Measurements from ENCODE around the gene CPSF7. TPM values are rescaled to one million over a fixed set of nuclear protein-coding genes. Genes with fewer than 3 reads are reported as not detected.

Gene CPSF7, protein sequence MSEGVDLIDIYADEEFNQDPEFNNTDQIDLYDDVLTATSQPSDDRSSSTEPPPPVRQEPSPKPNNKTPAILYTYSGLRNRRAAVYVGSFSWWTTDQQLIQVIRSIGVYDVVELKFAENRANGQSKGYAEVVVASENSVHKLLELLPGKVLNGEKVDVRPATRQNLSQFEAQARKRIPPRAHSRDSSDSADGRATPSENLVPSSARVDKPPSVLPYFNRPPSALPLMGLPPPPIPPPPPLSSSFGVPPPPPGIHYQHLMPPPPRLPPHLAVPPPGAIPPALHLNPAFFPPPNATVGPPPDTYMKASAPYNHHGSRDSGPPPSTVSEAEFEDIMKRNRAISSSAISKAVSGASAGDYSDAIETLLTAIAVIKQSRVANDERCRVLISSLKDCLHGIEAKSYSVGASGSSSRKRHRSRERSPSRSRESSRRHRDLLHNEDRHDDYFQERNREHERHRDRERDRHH
- total RNA-seq = 22.3 and 25.6 TPM in 2 replicates

DNA sequence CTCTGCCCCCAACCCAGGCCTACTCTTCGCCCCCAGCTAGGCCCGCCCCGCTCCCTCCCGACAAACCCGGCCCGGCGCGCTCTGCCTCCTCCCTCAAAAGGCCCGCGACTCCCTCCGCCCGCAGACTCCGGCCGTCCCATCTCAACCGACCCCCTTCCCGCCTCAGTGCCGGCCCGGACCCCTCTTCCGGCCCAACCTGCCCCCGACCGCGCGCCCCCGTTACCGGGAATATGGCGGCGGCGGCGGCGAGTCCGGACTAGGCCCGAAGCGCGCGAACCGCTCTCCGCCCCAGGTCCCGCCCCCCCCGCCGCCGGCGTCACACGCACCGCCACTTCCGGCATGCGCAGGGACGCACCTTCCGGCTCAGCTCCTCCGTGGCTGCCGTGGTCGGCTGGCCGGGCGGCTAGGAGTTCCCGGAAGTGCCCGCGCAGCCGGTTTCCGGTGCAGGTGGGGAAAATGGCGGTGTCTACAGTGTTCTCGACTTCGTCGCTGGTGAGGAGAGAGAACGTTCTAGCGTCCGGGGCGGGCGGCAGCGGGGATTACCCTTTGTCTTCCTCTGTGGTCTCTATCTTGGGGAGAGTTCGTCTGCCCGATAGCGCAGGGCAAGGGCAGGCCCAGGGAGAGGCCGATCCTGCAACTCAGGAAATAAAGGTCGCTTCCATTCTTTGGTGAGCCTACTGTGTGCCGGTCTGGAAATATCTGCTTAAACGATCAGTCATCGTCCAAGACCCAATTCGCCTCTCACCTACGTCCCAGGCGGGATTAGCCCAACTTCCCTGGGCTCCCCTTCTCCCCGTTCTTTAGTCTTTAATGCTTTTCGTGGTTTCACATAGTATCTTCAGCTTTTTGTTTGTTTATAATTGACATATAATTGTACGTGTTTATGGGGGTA is at the start of gene CPSF7, which contains the start of gene SDHAF2:
CPSF7 (minus strand) TSS at position 285 of the 892 bp plus-strand sequence. CDS start 740 bp downstream, outside the sequence.
SDHAF2 (plus strand) TSS at position 434 of the 892 bp plus-strand sequence; CDS start at position 457, 23 bp downstream.

DNA sequence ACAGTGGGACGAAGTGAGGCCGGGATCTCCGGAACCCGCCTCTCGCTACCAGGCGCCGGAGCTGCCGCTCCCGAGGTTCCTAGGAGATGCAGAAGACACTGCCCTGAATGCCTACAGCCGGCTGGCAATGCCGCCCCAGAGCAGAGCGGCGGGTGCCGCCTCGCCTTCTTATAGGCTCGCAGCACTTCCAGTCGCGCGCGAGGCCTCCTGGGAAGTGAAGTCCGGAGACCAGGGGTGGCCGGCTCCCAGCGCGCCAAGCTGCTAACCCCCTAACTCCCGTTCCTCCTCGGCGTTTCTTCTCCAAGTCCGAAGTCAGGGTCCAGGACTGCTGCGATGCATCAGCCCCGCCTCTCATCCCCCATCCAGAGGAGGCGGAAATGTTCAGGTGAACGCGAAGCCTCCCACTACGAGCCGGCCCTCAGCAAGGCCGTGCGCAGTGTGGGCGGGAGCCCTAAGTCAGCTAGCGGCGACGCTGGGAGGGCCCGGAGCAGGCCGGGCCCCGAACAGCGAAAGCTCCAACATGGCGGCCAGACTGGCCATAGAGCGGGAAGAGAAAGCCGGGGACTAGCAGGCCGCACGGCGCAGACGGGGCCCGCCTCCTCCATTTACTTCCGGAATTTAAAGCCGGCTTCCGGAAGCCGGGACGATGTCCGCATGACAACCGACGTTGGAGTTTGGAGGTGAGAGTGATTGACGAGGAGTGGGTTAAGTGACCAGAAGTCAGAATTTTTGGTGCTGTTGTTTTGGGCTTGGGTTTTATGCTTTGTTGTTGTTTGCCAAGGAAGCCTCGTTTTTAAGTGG is 67.8 kb downstream of the CPSF7 start, which contains the start of the genes CYB561A3 and TMEM138:
CYB561A3 (minus strand) TSS at position 142 of the 801 bp plus-strand sequence. CDS start 5,169 bp downstream, outside the sequence.
TMEM138 (plus strand) TSS at position 634 of the 801 bp plus-strand sequence. CDS start 2,017 bp downstream, outside the sequence.

Other genes with a start within 250 kb of the CPSF7 start
- 1.1 TPM in 1 of 2 replicates, not detected in the other for gene PGA3, start 226.5 kb downstream of the CPSF7 start, total RNA-seq
- gene PGA4, start 207.6 kb downstream of the CPSF7 start, total RNA-seq = 2.5 TPM in 1 of 2 replicates, not detected in the other
- gene PGA5, start 188.8 kb downstream of the CPSF7 start, total RNA-seq = 0.65 TPM in 1 of 2 replicates, not detected in the other
- 1.4 and 1.9 TPM in 2 replicates for gene VWCE, start 134.7 kb downstream of the CPSF7 start, total RNA-seq
- gene DDB1, start 96.9 kb downstream of the CPSF7 start, total RNA-seq = 283 and 295 TPM in 2 replicates
- 29.8 and 34.7 TPM in 2 replicates for gene TKFC, start 96.7 kb downstream of the CPSF7 start, total RNA-seq
- 51.8 and 71.0 TPM in 2 replicates for gene CYB561A3, start 68.1 kb downstream of the CPSF7 start, total RNA-seq
- 23.6 and 24.1 TPM in 2 replicates for gene TMEM138, start 67.6 kb downstream of the CPSF7 start, total RNA-seq
- 7.3 and 9.3 TPM in 2 replicates for gene TMEM216, start 37.4 kb downstream of the CPSF7 start, total RNA-seq
- 28.7 and 40.9 TPM in 2 replicates for gene SDHAF2, start 149 bp upstream of the CPSF7 start, total RNA-seq
- 0.20 TPM in 1 of 2 replicates, not detected in the other for gene LRRC10B, start 78.8 kb upstream of the CPSF7 start, total RNA-seq
- gene SYT7, start 151.1 kb upstream of the CPSF7 start, total RNA-seq = 7.4 and 40.1 TPM in 2 replicates

All from smooth muscle cell of the pulmonary artery (primary cell).